ENCODE measurements around the gene KLK12.
"Not testable (repeated sequence)": the region's sequence is repeated elsewhere in the genome, so short reads cannot be mapped to it uniquely, and the experiment has no call there.

The KLK12 gene

GRCh38 chr19:51016798-51017683, 17.8 kb downstream of the KLK12 start:
- DNase-seq = peak in 50 of 56 donors; percentile 3 to 81 (median 40)

- no peak for DNase-seq
Observed at GRCh38 chr19:51015691-51016267, 19.0 kb downstream of the KLK12 start.

DNA sequence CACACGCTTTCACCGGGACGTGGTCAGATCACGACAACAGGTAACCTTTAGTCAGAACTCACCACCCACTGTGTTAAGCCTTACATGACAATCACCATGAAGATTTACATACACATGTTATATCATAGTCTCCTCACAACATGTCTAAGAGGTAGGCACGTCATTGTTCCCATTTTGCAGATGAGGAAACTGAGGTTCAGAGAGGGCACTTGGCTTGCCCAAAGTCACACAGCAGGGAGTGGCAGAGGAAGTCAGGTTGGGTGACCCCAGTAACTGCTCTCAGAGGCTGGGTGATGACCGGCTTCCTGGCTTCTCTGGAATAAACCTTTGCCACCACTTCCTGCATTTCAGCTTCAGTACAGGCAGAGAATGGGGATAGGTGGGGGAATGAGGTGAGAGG, 20.6 kb downstream of the KLK12 start:
- DNase-seq = no peak

GRCh38 chr19:51012661-51013190, 22.1 kb downstream of the KLK12 start:
- no peak for DNase-seq

DNA sequence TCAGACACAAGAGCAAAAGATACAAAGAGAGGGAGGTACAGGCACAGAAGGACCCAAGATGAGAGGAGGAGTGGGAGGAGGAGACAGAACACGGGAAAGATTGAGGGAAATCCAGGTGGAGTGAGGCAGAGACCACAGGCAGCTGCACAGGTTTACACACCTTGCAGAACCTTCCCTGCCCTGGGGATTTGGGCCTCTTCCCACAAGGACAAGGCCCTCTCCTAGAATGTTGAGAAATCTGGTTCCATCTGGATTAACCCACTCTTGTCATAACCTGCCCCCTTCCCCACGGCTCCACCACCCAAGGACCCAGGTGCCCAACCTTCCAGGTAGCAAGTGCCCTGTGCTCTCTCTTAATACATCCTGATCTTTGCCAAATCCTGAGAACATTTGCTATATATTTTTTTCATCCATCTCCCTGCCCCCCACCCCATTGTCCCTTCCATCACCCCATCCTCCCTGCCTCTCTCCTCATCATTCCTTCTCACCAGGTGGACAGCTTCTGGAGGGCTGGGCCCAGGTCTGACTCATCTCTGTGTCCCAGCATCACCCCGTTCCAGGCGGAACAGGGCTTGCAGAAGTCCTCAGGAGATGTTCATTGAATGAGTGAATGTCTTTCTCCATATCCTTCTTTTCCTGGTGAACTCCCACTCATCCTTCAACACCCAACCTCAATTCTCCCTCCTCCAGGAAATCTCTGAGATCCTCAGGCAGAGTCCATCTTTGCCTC, 24.6 kb downstream of the KLK12 start:
- no peak for DNase-seq

DNA sequence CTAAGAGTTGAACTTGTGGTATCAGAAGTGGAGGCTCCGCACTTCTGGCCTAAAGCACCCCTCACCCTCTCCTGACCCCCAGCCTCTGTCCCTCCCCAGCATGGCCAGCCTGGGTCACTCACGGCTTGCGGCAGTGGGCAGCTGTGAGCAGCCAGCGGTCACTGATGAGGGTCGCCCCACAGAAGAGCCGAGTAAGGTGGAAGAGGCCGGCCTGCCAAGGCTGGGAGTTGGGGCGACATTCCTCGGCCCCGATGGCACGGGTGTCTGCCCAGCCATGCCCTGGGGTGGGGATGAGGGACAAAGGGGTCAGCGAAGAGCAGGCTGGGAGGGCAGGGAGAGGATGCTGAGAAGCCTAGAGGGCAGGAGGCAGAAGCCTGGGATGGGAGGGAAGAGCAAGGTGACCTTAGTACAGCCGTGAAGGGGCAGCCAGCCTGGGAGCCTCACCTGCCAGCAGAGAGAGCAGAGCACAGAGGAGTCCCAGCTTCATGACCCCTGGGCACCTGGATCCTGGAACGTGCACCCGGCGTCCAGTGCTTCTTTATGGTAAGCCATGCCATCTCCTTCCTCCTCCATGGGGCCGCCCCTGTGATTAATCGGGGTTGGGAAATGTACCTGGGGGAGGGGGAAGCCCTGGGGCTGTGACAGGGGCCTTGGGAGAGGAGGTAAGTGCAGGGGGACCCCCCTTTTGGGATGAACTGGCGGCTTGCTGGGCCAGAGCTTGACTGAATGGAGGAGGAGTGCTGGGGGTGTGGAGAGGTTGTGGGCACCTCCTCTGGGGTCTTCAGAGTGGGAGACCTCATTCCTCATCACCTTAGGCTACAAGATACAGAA, 25.5 kb downstream of the KLK12 start:
- DNase-seq = no peak

DNA sequence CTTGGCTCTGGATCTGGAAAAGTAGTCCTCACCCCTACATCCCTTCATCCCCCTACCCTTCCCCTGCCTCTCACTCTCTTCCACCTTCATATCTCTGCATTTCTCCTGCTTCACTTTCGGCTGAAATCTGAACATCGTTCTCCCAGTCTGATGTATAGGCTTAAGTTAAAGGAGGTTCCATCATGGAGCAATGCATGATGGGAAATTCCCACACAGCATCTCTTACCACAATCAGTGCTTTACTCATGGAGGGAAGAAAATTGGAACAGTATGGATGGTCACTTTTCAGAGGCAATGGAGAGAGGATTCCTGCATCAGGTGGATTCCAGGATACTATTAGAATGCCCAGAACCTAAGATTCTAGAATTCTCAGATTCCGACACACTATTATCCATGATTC, 27.3 kb downstream of the KLK12 start:
- no peak for DNase-seq

- DNase-seq = no peak
Observed at GRCh38 chr19:51006406-51006805, 28.4 kb downstream of the KLK12 start.

GRCh38 chr19:51005248-51005647, 29.6 kb downstream of the KLK12 start:
- no peak for DNase-seq

- DNase-seq = no peak
Observed at GRCh38 chr19:51003316-51003715, 31.5 kb downstream of the KLK12 start.

- peak in 4 of 56 donors; percentile 10 to 63 (median 26) for DNase-seq
Observed at GRCh38 chr19:51002542-51003311, 32.1 kb downstream of the KLK12 start.

- no peak for DNase-seq
Observed at GRCh38 chr19:51002089-51002532, 32.7 kb downstream of the KLK12 start.

DNA sequence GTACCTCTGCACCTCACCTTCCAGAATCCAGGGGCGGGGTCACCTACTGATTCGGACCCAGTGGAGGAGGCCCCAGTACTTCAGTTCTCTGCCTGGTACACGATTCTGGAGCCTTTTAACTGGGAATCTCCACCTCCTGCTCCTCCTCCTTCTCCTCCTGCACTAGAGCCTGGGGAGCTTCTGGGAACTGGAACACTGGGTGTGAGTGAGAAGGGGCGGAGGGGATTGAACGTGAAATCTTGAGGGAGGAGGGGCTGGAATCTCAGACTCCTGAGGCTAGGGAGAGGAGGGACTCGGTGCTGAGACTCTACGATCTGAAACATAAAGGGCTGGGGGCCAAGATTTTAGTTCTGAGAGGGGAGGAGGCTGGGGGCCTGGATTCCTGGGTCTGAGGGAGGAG, 33.3 kb downstream of the KLK12 start, which contains the start of gene KLK8:
KLK8 (minus strand) TSS at position 90 of the 400 bp plus-strand sequence. CDS start 437 bp downstream, outside the sequence.
- DNase-seq = no peak

GRCh38 chr19:51000981-51001380, 33.8 kb downstream of the KLK12 start:
- no peak for DNase-seq

GRCh38 chr19:51000426-51000825, 34.4 kb downstream of the KLK12 start:
- DNase-seq = no peak

DNA sequence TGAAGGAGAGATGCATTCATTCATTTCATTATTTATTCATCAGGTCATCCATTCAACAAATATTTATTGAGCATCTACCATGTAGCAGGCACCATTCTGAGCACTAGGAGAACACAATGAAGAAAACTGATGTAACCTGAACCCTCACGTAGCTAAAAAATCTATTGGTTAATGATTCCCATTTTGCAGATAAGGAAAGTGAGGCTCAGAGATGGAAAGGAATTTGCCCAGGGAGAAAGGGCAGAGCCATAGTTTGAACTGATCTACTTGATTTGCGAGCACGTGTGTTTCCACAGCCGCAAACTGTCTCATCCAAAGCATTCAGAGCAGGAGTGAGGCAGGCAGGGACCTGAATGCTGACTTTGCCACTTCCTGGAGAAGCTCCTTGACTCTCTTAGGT, 36.1 kb downstream of the KLK12 start:
- no peak for DNase-seq

DNA sequence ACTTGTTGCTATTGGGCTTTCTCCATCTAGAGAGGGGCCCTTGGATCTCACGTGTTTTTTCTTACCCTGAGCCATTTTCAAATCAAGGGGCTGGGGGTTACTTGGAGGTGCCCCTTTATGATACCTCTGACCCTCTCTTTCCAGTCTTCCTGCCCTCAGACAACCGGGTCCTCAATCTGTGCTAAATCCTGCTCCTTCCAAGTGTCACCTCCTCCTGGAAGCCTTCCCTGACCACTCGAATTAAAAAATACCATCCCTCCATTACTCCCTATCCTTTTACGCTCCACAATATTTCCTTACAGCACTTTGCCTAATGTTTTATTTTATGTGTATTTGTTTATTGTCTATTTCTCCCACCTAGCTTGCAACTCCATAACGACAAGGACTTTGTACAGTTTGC, 36.7 kb downstream of the KLK12 start:
- DNase-seq = no peak

- DNase-seq = no peak
Observed at GRCh38 chr19:50994129-50994528, 40.7 kb downstream of the KLK12 start.

- DNase-seq = no peak
Observed at GRCh38 chr19:50992666-50993035, 42.2 kb downstream of the KLK12 start.

- DNase-seq = not testable (repeated sequence)
Observed at GRCh38 chr19:50984416-50984815, 50.4 kb downstream of the KLK12 start.
